Neural crest cell (in vitro differentiated cells): ENCODE measurements around the gene HEXD. TPM values are rescaled to one million over a fixed set of nuclear protein-coding genes. Genes with fewer than 3 reads are reported as not detected.

ENCODE experiments used
- DNase-seq: peaks from one replicate; pipeline ENCODE4 v3.0.0; 2021; ENCODE audit warnings: low read depth, mixed read lengths, low spot score
- H3K27ac Mint-ChIP-seq: one replicate; pipeline ENCODE4 v1.8.0; 2021; ENCODE audit warnings: mild to moderate bottlenecking, mixed read lengths; ENCODE audit not compliant: unreplicated experiment
- H3K27me3 Mint-ChIP-seq: 2 replicates; pipeline ENCODE4 v1.8.0; 2021; ENCODE audit warnings: low read depth, mild to moderate bottlenecking, mixed read lengths
- H3K36me3 Mint-ChIP-seq: 2 replicates; pipeline ENCODE4 v1.8.0; 2021; ENCODE audit warnings: low read depth, mild to moderate bottlenecking, mixed read lengths
- H3K4me1 Mint-ChIP-seq: 2 replicates; pipeline ENCODE4 v1.8.0; 2021; ENCODE audit warnings: mixed read lengths
- H3K4me3 Mint-ChIP-seq: one replicate; pipeline ENCODE4 v1.8.0; 2021; ENCODE audit warnings: mild to moderate bottlenecking, mixed read lengths
- H3K9me3 Mint-ChIP-seq: 2 replicates; pipeline ENCODE4 v1.8.0; 2021; ENCODE audit warnings: mixed read lengths
- CTCF ChIP-seq: fragments of 200-600 bp; sonication (generic); conservative IDR thresholded peaks from 2 replicates; pipeline ENCODE4 v1.5.0; 2021; ENCODE audit warnings: antibody characterized with exemption, mild to moderate bottlenecking
- total RNA-seq: library from RNA; stranded (reverse); gene quantifications from 2 replicates; pipeline ENCODE4 v1.2.1, GENCODE V29; 2021

Gene HEXD
- total RNA-seq, 1 donor from 2014 or later = 48.5 TPM

GRCh38 chr17:82437325-82437668 lies 19.1 kb downstream of the HEXD start:
- Mint-ChIP-seq H3K9me3 (no peaks in the 10 kb centered on the region), H3K36me3 (no peaks in the 10 kb centered on the region), H3K27me3 (no peaks in the 10 kb centered on the region), H3K4me1 (peaks cover 5% of the 10 kb centered on the region), H3K4me3 (no peak overlapping the region), H3K27ac (no peak overlapping the region)
- no peak for TF ChIP-seq CTCF
- no peak for DNase-seq

DNA sequence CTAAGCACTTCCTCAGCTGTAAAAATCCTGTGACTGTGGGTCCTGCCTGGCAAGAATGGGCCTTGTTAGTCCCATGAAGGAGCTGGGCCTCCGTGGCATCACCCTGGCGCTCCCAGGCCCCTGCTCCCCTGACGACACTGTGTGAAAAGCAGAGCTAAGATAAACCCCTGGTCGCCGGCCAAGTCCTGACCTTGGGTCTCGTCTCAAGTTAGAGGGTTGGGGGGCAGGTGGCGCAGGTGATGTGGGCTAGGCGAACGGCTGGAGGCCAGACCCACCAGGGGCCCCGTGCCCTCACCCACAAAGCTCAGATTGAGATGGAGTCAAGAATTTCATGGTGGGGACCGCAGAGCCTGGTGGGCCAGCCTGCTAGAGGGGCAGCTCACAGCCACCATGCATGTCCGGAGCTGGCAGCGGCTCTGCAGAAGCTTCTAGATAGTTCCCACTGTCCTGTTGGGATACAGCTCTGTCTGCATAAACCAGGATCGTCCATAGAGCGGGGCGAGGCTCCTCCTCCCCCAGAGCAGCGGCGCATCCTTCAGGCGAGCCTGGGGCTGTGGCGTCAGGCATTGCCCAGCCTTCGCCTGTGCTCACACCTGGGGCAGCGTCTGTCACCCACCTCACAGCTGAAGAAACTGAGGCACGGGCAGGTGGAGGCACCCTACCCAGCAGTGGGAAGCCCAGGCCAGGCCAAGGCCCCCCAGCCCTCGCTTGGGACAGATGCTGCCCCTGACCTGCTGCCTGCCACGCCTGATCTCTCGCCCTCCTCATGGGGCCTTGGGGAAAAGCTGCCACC lies 20.4 kb downstream of the HEXD start:
- Mint-ChIP-seq H3K9me3 (no peaks in the 10 kb centered on the region), H3K4me1 (peaks cover 5% of the 10 kb centered on the region), H3K27me3 (no peaks in the 10 kb centered on the region), H3K27ac (no peak overlapping the region), H3K4me3 (no peak overlapping the region), H3K36me3 (no peaks in the 10 kb centered on the region)
- no peak for DNase-seq
- TF ChIP-seq CTCF = no peak

DNA sequence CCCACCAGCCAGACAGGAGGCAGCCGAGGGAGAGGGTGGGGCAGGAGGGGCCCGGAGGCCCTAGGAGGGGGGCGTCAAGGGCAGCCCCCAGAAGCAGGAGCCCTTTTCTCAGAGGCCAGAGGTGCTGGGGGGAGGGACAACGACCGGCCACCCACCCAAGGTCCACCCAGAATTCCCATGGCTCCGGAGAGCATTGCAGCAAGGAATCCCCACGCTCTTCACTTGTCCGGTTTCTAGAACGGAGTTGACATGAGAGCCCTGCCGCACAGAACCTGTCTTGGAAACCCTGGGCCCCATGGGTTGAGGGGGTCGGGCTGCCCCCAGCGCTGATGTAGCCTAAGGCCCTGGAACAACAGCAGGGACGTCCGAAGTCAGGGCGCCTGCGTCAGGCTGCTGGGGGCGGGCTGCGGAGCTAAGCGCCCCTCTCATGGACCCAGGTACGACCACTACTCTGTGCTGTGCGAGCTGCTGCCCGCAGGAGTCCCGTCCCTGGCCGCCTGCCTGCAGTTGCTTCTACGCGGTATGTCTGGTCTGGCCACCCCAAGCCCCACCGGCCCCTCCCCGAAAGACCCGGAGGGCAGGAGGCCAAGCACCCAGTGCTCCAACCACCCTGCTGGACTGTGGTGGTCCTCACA lies 21.2 kb downstream of the HEXD start:
- H3K36me3 Mint-ChIP-seq = no peaks in the 10 kb centered on the region
- TF ChIP-seq CTCF = no peak
- no peaks in the 10 kb centered on the region for H3K27me3 Mint-ChIP-seq
- no peak overlapping the region for H3K4me3 Mint-ChIP-seq
- no peak overlapping the region for H3K27ac Mint-ChIP-seq
- no peaks in the 10 kb centered on the region for H3K9me3 Mint-ChIP-seq
- no peak for DNase-seq
- peaks cover 5% of the 10 kb centered on the region for H3K4me1 Mint-ChIP-seq

DNA sequence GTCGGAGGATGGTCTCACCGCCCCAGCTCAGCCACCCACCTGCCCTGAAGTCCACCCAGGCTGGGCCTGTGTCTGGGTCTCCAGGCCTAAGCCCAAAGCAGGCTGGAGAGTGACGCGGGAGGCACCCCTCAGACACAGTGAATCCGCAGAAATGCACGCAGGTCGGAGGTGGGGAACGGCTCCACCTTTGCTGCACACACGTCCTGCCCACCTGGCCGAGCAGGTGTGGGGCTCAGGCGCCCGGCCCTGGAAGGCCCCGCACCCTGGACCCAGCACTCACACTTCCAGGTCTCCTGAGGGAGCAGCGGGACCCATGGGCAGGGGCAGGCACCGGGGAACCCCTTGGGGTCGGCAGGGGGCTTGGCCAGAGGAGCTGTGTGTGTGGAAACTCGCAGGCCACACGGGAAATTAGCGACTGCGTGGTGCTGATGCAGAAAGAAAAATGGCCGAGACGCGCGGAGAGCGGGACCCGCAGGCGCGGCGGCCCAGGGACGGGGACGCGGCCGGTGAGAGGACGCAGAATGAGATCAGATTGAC lies 21.8 kb downstream of the HEXD start:
- Mint-ChIP-seq H3K27ac (no peak overlapping the region), H3K36me3 (no peaks in the 10 kb centered on the region), H3K4me1 (peaks cover 5% of the 10 kb centered on the region), H3K27me3 (no peaks in the 10 kb centered on the region), H3K4me3 (peak overlapping the region; percentile 57), H3K9me3 (no peaks in the 10 kb centered on the region)
- no peak for DNase-seq
- TF ChIP-seq CTCF = no peak

GRCh38 chr17:82440469-82440981 lies 22.4 kb downstream of the HEXD start:
- H3K36me3 Mint-ChIP-seq = no peaks in the 10 kb centered on the region
- no peaks in the 10 kb centered on the region for H3K9me3 Mint-ChIP-seq
- no peak for TF ChIP-seq CTCF
- no peak for DNase-seq
- peaks cover 5% of the 10 kb centered on the region for H3K4me1 Mint-ChIP-seq
- peak overlapping the region; percentile 57 for H3K4me3 Mint-ChIP-seq
- peak overlapping the region; percentile 83 for H3K27ac Mint-ChIP-seq
- no peaks in the 10 kb centered on the region for H3K27me3 Mint-ChIP-seq
